Inflammatory macrophage (primary cell): ENCODE data around the gene DPPA4.

Source experiments
- DNase-seq, 2 donors: peaks; one replicate each; pipeline ENCODE4 v3.0.0-alpha.2; 2020 to 2022

Gene DPPA4

DNA sequence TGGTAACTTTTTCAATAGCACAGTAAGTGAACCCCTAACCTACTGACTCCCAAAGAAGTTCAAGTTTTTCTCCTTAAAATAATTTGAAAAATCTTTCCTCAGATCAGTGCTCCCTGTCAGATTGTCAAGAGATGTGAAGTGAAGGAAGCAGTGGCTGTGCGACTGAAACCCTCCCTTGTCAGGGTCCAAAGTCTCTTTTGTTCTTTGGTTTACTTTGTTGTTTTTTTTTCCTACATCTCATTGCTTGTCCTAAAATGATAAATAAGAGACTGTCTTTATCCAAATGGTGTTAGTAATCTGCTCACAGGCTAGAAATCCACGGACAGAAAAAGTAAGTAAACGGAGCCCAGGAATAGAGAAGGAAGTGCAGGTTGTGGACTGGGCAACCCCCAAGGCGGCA lies 976 bp upstream of the DPPA4 start:
- no peak for DNase-seq

DNA sequence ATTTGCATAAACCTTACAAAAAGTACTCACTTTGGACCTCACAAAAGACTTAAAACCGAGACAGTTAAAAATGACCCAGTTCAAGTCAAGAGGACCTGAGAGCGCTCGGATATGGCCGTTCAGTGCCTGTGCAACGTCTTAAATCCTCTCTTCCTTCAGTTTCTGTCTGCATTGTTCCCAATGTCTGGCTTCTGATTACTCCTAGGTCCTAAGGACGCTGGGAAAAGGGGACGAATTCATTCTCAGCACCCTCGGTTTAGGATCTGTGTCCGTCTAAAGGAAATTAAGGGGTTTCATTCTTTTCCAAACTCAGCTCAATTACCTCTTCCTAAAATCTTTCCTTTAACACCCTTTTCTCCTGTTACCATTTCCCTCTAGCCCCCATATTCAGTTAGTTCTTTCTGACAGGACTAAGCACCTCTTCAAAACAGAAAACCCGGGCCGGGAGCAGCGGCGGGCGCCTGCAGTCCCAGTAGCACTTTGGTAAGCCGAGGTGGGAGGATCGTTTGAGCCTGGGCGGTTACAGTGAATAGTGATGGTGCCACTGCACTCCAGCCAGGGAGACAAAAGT lies 970 bp downstream of the DPPA4 start:
- DNase-seq, result peak; percentile 13 to 45

DNA sequence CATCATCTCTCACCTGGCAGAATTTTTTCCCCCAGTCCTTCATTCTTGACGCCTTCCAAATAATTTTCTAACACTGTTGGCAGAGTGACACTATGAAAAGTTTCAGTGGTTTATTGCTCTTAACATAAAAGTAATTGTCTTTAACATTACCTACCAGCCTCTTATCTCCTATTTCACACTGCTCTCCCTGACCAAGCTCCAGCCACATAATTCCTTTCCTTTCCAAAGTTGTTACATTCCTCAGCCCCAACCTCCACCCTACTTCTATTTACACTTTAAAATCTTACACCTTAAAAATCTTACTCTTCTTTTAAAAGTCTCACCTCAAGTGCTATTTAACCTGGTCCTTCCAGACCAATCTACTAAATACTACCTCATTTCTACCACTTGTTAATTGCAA lies 2.8 kb downstream of the DPPA4 start:
- no peak for DNase-seq

DNA sequence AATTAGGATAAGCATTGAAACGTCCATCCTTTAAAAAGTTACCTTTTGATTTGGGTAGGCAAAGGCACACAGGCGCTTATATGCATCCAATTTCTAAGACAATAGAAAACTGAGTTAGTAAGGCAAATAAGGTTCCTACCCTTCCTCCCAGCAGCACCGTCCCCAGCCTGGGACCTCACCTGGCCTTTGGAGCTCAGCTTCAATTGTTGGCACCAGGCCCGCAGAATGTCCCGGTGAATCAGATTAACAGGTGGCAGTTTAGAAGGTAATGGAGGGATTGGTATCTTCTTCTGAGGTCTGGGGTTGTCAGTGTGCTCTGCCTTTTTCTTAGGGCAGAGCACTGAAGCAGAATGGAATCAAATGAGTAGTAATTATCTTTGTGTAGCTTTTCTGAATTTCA lies 5.7 kb downstream of the DPPA4 start:
- no peak for DNase-seq

DNA sequence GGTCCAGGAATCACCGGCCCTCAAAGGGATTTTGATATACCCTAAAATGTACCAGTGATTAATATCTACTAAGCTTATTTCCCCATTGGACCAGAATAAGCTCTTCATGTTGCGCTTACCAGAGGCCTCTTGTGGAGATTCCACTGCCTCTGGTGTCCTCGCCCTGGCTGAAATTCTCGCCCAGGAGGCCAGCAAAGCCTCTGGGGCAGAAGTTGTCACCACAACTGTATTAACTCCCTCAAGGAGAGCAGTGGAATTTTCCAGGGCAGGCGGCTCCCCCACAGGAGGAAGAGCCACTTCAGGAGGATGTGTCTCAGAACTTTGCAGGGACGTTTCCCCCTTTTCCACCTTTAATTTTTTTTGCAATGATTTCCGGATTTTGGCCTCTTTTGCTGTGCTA lies 6.9 kb downstream of the DPPA4 start:
- DNase-seq, result no peak

DNA sequence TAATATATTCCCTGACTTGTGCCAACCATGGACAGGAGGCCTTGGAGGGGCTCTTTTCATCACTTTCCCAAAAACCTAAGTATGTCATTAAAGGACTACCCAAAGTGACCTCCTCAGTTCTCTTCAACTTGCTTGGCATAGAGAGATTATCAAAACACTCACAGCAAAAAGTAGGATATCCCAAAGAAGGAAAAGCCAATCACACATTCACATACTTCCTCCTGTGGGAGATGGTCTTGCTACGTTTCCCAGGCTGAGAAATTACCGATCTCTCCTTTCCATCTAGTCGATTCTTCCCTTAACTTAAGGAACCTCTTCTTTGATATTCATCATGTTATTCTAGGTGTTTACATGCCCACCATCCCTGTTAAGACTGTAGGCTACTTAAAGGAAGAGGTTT lies 9.1 kb downstream of the DPPA4 start:
- DNase-seq, result no peak

DNA sequence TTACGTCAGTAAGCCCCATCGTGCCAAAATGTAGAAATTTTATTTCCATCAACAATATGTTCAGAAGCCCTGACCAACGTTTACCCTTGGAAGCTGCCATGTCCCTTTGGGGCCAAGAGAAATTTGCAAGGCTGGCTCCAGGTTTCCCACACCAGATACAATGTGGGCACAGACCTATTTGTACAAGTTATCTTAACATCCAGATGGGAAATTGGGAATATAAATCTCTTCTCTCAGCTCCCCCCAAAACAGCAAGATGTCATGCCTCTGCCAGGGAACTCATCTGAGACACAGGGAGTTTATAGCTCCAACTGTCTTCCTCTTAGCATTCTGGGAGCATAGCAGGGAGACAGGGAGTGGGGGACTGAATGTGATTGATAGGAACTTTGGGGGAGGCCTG lies 11.7 kb downstream of the DPPA4 start:
- no peak for DNase-seq

DNA sequence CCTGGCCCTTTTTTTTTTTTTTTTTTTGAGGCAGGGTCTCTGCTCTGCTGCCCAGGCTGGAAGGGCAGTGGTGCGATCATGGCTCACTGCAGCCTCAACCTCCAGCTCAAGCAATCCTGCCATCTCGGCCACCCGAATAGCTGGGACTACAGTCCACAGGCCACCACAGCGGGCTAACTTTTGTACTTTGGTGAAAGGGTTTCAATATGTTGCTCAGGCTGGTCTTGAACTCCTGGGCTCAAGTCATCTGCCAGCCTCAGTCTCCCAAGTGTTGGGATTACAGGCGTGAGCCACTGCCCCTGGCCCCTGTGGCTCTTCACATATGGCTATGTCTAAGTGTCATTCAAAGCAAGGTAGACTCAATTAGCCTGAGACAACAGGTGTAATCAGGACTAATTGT lies 12.2 kb downstream of the DPPA4 start:
- no peak for DNase-seq

DNA sequence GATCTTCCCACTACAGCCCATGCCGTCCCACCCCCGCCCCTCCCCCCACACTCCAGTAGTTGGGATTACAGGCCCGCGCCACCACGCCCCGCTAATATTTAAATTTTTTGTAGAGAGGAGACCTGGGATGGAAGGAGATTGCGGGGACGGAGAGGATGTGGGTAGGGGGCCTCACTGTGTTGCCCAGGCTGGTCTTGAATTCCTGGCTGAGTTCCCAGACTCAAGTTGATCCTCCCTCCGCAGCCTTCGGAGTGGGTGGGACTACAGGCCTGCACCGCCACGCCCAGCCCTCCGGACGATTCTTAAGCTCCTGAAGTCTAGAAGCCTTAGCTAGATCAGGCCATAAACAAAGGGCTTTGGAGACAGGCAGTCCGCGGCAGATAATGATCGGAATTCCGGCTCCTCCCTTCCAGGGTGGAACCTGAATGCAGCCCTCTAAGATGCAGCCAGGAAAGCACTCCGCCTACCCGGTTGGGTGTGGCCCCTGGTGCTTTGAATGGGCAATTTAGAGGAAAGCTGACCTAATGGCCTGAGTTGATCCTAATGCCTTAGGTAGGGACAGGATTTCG lies 21.1 kb downstream of the DPPA4 start, which contains the start of gene DPPA2:
Gene DPPA2, minus strand, starts transcription at position 356 of the 569 bp plus-strand sequence. CDS start 1,975 bp downstream, outside the sequence.
- DNase-seq, result no peak

DNA sequence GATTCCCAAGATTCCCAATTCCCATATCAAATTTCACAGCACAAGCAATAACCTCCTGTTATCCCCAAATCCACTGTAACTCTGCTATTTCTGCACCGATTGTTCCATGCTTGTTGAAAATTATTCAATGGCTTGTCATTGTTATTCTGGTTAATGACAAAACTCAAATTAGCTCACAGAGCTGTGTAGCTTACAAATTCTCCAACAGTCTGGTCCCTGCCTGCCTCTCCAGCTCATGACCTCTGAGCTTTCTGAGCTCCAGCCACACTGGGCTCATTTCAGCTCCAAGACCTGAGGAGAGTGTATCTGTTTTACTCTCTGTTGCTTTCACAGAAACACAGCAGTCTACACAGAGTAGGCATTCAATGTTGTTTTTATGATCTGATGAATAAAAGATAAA lies 24.3 kb downstream of the DPPA4 start:
- no peak for DNase-seq

DNA sequence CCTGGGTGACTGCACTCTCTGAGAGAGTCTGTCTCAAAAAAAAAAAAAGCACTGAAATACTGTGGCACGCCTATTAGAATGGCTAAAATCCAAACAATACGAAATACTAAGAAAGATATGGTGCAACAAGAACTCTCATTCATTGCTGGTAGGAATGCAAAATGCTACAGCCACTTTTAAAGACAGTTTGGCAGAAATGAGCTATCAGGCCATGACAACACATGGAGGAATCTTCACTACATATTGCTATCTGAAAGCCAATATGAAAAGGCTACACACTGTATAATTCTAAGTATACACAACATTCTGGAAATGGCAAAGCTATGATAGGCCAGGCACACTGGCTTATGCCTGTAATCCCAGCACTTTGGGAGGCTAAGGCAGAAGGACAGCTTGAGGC lies 39.9 kb downstream of the DPPA4 start:
- DNase-seq, result no peak

DNA sequence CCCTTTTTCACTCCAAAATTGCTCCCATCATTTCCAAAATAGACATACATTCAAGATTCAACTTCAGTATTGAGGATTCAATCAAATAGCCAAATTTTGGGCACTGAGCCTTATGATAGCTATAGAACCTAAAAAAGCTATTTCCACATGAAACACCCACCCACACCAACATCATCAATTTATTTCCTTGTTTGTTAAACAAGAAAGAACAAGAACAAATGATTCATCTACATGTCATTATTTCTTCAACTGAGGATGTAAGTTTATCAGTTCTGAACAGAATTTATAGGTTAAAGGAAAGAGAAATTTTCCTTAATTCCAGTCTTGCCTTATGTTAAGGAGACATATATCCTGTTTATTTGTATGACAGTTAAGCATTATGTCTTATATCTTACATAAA lies 53.3 kb downstream of the DPPA4 start:
- no peak for DNase-seq

DNA sequence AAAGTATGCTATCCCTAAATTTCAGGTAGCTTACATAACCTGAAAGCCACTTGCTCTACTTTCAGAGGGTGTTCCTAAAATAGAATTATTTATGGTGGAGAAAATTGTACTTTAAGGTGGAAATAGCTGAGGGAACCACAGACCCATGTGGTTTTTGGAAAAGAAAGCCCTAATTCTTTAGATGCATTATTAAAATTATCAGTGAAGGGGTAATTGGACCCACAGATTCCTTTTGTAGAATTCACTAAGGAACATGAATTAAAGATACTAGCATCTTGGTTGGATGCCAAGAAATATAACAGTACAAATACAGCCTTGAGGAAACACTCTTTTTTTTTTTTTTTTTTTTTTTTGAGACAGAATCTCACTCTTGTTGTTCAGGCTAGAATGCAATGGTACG lies 58.8 kb downstream of the DPPA4 start:
- DNase-seq, result no peak

DNA sequence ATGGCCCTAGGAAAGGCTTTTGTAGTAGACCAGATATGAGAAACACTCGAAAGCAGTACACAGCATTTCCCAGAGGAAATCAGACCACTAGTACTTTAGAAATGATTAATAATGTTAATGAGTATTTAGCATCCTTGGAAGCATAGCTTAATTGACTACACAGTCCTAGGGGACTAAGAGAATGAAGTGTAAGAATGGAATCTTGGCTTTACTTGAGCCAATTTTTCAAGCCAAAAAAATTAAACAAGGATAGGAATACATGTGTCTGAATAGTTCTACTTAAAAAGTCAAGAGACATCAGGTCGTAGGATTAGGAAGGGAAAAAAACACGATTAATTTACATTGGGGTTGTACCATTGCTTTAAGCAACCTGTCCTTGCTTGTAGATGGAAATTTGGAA lies 59.2 kb downstream of the DPPA4 start:
- DNase-seq, result no peak
